ENCODE results near the gene FLOT2.

FLOT2 gene

GRCh38 chr17:28925912-28926365 lies 28.4 kb upstream of the FLOT2 start:
- no peak overlapping the region for H3K4me3 ChIP-seq (IDR thresholded peaks at IDR 0.05; ENCODE audit: insufficient read depth, low read depth, low read length)
- no peak overlapping the region for H2AFZ ChIP-seq (ENCODE audit: low read depth)
- no peak for TF ChIP-seq CTCF (conservative IDR thresholded peaks at IDR 0.05; ENCODE audit: low read depth, low read length)
- H3K27ac ChIP-seq, result peak overlapping the region; percentile 1; the same call in 1 of the 2 replicates
- H3K4me1 ChIP-seq (ENCODE audit: low read depth, poor library complexity, severe bottlenecking), result peaks cover 61% of the 10 kb centered on the region
- H3K79me2 ChIP-seq (ENCODE audit: insufficient read depth, low read depth), result peaks cover 59% of the 10 kb centered on the region; the same call in 1 of the 2 replicates
- H3K4me2 ChIP-seq, result peak overlapping the region; percentile 54; the same call in 1 of the 2 replicates
- H4K20me1 ChIP-seq (ENCODE audit: insufficient read depth), result no peaks in the 10 kb centered on the region; the same call in 1 of the 2 replicates
- H3K9ac ChIP-seq, result no peak overlapping the region
- no peaks in the 10 kb centered on the region for H3K27me3 ChIP-seq (ENCODE audit: insufficient read depth, low read depth)
- H3K36me3 ChIP-seq (ENCODE audit: insufficient read depth), result peaks cover 12% of the 10 kb centered on the region; the same call in 1 of the 2 replicates

- Histone ChIP-seq H3K4me2 (no peak overlapping the region), H4K20me1 (ENCODE audit: insufficient read depth) (peaks cover 5% of the 10 kb centered on the region; the same call in 1 of the 2 replicates), H2AFZ (ENCODE audit: low read depth) (no peak overlapping the region), H3K27me3 (ENCODE audit: insufficient read depth, low read depth) (no peaks in the 10 kb centered on the region), H3K4me3 (IDR thresholded peaks at IDR 0.05; ENCODE audit: insufficient read depth, low read depth, low read length) (no peak overlapping the region), H3K36me3 (ENCODE audit: insufficient read depth) (peaks cover 29% of the 10 kb centered on the region; the same call in 1 of the 2 replicates), H3K79me2 (ENCODE audit: insufficient read depth, low read depth) (peaks cover 9% of the 10 kb centered on the region; the same call in 1 of the 2 replicates), H3K27ac (no peak overlapping the region), H3K4me1 (ENCODE audit: low read depth, poor library complexity, severe bottlenecking) (peaks cover 12% of the 10 kb centered on the region), H3K9ac (no peak overlapping the region)
- no peak for TF ChIP-seq CTCF (conservative IDR thresholded peaks at IDR 0.05; ENCODE audit: low read depth, low read length)
Observed at GRCh38 chr17:28920201-28920600, 22.7 kb upstream of the FLOT2 start.

DNA sequence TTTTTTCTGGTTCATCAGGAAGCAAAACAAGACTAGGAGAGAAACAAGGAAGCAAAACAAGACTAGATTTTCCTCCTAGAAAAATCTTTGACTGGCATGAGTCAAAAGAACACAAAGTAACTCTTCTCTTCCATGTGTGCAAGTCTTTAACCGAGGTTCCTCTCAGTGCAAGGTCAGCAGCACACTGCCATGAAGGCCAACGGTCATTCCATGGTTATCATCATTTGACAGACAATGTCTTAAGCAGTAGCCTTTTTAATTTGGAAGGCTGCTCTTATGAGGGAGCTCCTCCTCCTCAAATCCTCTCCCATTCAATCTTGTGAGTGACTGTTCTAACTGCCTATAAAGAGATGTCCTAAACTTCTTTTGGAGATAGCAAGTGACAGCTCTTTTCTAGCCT lies 20.8 kb upstream of the FLOT2 start:
- H3K4me2 ChIP-seq, result no peak overlapping the region
- H3K27ac ChIP-seq, result no peak overlapping the region
- no peaks in the 10 kb centered on the region for H3K79me2 ChIP-seq (ENCODE audit: insufficient read depth, low read depth)
- peaks cover 8% of the 10 kb centered on the region for H3K4me1 ChIP-seq (ENCODE audit: low read depth, poor library complexity, severe bottlenecking)
- TF ChIP-seq CTCF (conservative IDR thresholded peaks at IDR 0.05; ENCODE audit: low read depth, low read length), result no peak
- H2AFZ ChIP-seq (ENCODE audit: low read depth), result no peak overlapping the region
- H3K4me3 ChIP-seq (IDR thresholded peaks at IDR 0.05; ENCODE audit: insufficient read depth, low read depth, low read length), result no peak overlapping the region
- peaks cover 33% of the 10 kb centered on the region; the same call in 1 of the 2 replicates for H3K36me3 ChIP-seq (ENCODE audit: insufficient read depth)
- H4K20me1 ChIP-seq (ENCODE audit: insufficient read depth), result peaks cover 5% of the 10 kb centered on the region; the same call in 1 of the 2 replicates
- H3K9ac ChIP-seq, result no peak overlapping the region
- H3K27me3 ChIP-seq (ENCODE audit: insufficient read depth, low read depth), result no peaks in the 10 kb centered on the region

DNA sequence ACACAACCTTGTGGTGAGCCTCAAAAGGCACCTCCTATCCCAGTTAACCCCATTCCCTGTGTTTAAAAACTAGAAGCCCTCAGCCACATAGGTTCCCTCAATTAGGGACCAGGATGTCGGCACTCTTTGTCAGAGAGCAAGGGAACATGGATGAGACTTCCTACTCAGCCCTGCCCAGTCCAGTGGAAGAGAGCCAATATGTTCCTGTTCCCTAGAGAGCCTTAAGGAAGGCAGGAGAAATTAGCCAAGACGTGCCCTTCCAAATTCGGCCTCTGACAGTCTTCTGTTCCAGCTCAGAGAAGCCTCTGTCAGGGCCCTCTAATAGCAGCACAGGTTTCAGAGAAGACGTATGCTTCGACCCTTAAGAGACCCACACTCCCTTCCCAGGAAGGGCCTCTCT lies 19.9 kb upstream of the FLOT2 start:
- Histone ChIP-seq H3K4me1 (ENCODE audit: low read depth, poor library complexity, severe bottlenecking) (peaks cover 8% of the 10 kb centered on the region), H3K27ac (no peak overlapping the region), H3K27me3 (ENCODE audit: insufficient read depth, low read depth) (no peaks in the 10 kb centered on the region), H2AFZ (ENCODE audit: low read depth) (no peak overlapping the region), H3K36me3 (ENCODE audit: insufficient read depth) (peaks cover 27% of the 10 kb centered on the region; the same call in 1 of the 2 replicates), H3K4me3 (IDR thresholded peaks at IDR 0.05; ENCODE audit: insufficient read depth, low read depth, low read length) (no peak overlapping the region), H3K9ac (no peak overlapping the region), H3K79me2 (ENCODE audit: insufficient read depth, low read depth) (no peaks in the 10 kb centered on the region), H3K4me2 (no peak overlapping the region), H4K20me1 (ENCODE audit: insufficient read depth) (peaks cover 5% of the 10 kb centered on the region; the same call in 1 of the 2 replicates)
- TF ChIP-seq CTCF (conservative IDR thresholded peaks at IDR 0.05; ENCODE audit: low read depth, low read length), result no peak
